ENCODE results near the gene SVIL. TPM values are rescaled to one million over a fixed set of nuclear protein-coding genes. Genes with fewer than 3 reads are reported as not detected.
"Not testable (repeated sequence)": the region's sequence is repeated elsewhere in the genome, so short reads cannot be mapped to it uniquely, and the experiment has no call there.

The SVIL gene
- total RNA-seq, 3 donors from 2014 or later = 67.6 to 1,278 (median 86.0) TPM

DNA sequence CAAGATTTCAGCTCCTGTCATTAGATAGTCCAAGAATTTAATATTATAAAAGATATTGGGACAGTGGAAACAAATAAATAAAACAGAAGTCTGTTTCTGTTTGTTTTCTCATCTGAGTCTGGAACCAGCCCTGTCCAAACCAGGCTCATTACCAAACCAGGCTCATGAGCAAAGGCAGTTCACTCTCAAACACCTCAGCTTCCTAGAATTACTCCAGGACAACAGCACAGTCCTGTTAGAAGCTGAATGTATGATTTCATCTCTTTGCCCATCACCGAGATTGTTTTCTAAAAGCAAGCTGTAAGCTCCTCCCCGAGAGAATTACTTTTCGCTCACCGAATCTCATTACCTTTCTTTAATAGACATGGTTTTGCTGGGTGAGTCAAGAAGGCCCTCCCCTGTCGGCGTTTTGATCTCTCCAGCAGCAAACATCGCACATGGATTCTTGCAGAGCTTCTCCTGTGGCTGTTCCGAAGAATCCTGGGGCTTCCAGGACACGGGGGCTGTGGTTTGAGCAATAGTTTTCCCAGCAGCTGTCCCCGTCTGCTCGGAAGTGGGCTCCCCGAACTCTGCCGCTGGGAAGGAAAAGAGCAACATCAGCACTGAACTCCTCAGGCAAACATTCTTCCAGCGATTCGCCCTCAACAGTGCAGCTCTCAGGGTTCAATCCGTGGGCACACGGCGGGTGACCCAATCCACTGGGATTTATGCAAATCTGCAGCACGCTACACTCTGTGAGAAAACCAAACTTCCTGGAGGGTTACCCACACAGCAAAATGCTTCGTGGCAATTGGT is 112.5 kb downstream of the SVIL start:
- Histone ChIP-seq H3K4me3 (no peak overlapping the region), H3K4me1 (ENCODE audit: low read depth) (peaks cover 11% of the 10 kb centered on the region), H3K36me3 (ENCODE audit: low read depth) (no peaks in the 10 kb centered on the region), H3K9me3 (no peaks in the 10 kb centered on the region)
- intact Hi-C loops (cut with DNase I, micrococcal nuclease) = no loop called here
- no peak for ATAC-seq
- DNase-seq = no peak
- TF ChIP-seq, protein P1, sequence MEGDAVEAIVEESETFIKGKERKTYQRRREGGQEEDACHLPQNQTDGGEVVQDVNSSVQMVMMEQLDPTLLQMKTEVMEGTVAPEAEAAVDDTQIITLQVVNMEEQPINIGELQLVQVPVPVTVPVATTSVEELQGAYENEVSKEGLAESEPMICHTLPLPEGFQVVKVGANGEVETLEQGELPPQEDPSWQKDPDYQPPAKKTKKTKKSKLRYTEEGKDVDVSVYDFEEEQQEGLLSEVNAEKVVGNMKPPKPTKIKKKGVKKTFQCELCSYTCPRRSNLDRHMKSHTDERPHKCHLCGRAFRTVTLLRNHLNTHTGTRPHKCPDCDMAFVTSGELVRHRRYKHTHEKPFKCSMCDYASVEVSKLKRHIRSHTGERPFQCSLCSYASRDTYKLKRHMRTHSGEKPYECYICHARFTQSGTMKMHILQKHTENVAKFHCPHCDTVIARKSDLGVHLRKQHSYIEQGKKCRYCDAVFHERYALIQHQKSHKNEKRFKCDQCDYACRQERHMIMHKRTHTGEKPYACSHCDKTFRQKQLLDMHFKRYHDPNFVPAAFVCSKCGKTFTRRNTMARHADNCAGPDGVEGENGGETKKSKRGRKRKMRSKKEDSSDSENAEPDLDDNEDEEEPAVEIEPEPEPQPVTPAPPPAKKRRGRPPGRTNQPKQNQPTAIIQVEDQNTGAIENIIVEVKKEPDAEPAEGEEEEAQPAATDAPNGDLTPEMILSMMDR (IDR thresholded peaks at IDR 0.05) = no peak

DNA sequence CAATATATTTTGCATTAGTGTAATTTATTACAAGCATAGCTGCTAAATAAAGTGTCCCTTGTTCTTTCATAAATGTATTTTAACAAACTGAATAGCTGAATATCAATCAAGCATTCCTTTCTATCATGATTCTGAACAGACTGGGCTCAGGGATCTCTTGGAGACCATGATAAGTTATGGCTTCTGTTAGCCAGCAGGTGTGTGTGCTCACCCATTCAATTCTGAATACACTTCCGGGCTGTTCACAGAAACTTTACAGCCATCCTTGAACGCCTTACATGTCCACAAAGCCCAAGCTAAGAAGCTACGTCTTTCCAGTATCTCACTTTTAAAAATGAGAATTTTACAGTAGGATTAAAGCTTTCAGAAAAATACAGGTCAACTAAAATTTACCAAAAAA is 115.1 kb downstream of the SVIL start:
- Histone ChIP-seq H3K4me1 (ENCODE audit: low read depth) (peaks cover 10% of the 10 kb centered on the region), H3K4me3 (no peak overlapping the region), H3K36me3 (ENCODE audit: low read depth) (no peaks in the 10 kb centered on the region), H3K9me3 (no peaks in the 10 kb centered on the region)
- ATAC-seq (peak; percentile 72), DNase-seq (peak in 1 of 3 donors; percentile 21)
- TF ChIP-seq, protein P1 (IDR thresholded peaks at IDR 0.05) = no peak
- intact Hi-C loops (cut with DNase I, micrococcal nuclease) = no loop called here

DNA sequence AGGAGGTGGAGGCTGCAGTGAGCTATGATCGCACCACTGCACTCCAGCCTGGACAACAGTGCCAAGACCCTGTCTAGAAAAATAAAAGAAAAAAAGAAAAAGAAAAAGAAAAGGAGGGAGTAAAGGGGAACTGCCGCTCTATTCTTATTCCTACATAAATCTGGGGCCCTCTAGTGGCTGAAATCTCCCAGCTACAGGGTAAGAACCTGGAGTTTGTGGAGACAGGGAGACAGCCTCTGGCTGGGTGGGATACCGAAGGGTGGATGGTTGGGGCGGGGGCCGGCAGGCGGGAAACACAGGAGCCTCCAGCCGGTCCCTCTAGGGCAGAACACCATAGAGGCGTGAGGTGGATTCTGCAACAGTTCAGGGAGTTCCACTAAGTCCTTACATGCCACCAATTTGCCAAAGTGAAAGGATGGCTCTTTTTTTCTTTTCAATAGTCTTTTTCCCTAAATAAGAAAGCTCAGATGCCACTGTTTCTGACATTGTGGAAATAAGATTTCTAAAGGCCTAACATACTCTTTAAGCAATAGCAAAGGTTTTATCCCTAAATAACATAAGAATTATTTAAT is 117.3 kb downstream of the SVIL start:
- DNase-seq = peak in 1 of 3 donors; percentile 73
- H3K36me3 ChIP-seq (ENCODE audit: low read depth) = no peaks in the 10 kb centered on the region
- ATAC-seq = no peak

DNA sequence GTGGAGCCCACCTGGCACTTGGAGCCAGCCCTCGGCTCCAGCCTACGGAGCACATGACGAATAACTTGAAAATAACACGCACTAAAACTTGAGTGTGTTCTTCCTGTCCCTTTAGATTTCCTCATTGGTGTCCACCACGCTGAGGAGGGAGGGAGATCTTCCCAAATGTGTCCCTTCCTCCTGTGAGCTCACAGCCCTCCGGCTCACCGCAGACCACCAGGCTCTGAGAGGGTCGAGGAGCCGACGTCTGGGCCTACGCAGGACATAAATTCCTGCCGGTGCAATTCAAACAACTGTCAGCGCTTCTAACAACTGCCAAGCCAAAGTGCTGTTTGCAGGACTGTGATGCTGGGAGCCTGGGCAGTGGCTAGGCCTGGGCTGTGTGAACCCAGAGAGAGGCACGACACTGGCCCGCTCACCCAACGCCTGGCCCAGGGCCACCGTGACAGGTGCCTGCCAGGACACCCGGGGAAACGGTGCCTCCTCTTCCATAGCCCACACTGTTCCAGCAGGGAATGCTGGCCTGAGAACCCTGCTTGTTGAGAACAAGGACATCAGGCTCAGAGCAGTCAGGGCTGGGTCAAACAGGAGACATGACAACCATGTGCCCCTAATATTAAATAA is 118.3 kb downstream of the SVIL start:
- ATAC-seq; H3K9me3 ChIP-seq; intact Hi-C loops (cut with DNase I, micrococcal nuclease); H3K4me1 ChIP-seq (ENCODE audit: low read depth); DNase-seq; H3K36me3 ChIP-seq (ENCODE audit: low read depth); H3K4me3 ChIP-seq: not testable (repeated sequence)

More for the DNA sequence above, 117.3 kb downstream of the SVIL start:
- peaks cover 7% of the 10 kb centered on the region for H3K4me1 ChIP-seq (ENCODE audit: low read depth)
- TF ChIP-seq, protein P1 (IDR thresholded peaks at IDR 0.05) = no peak
- intact Hi-C loops (cut with DNase I, micrococcal nuclease) = no loop called here
- H3K9me3 ChIP-seq = no peaks in the 10 kb centered on the region
- H3K4me3 ChIP-seq = no peak overlapping the region

GRCh38 chr10:29515879-29516278 is 118.9 kb downstream of the SVIL start:
- H3K4me3 ChIP-seq; intact Hi-C loops (cut with DNase I, micrococcal nuclease); H3K4me1 ChIP-seq (ENCODE audit: low read depth); H3K36me3 ChIP-seq (ENCODE audit: low read depth); DNase-seq; ATAC-seq; H3K9me3 ChIP-seq: not testable (repeated sequence)

- DNase-seq; intact Hi-C loops (cut with DNase I, micrococcal nuclease): not testable (repeated sequence)
These were observed 119.7 kb downstream of the SVIL start for GRCh38 chr10:29515104-29515503.

GRCh38 chr10:29514306-29514705 is 120.5 kb downstream of the SVIL start:
- H3K9me3 ChIP-seq = no peaks in the 10 kb centered on the region
- intact Hi-C loops (cut with DNase I, micrococcal nuclease) = no loop called here
- H3K36me3 ChIP-seq (ENCODE audit: low read depth) = no peaks in the 10 kb centered on the region
- TF ChIP-seq, protein P1 (IDR thresholded peaks at IDR 0.05) = no peak
- ATAC-seq (no peak), DNase-seq (no peak)
- H3K4me1 ChIP-seq (ENCODE audit: low read depth) = peaks cover 2% of the 10 kb centered on the region
- H3K4me3 ChIP-seq = no peak overlapping the region

More at GRCh38 chr10:29515104-29515503, 119.7 kb downstream of the SVIL start:
- not testable (repeated sequence) for H3K4me3 ChIP-seq; H3K4me1 ChIP-seq (ENCODE audit: low read depth); H3K36me3 ChIP-seq (ENCODE audit: low read depth); ATAC-seq; H3K9me3 ChIP-seq
